OCI-LY1 (cell line): ENCODE data around the gene PROC.

Experiments used
- H2AFZ ChIP-seq: fragments of 200-600 bp; sonication (generic), shearing (Covaris generic); 2 replicates; pipeline ENCODE4 v1.6.0; 2014; ENCODE audit warnings: antibody characterized with exemption, mild to moderate bottlenecking, low read length
- H3F3A ChIP-seq: fragments of 200-600 bp; sonication (generic), shearing (Covaris generic); 2 replicates; pipeline ENCODE4 v1.6.0; 2014; ENCODE audit warnings: mild to moderate bottlenecking, antibody characterized with exemption, low read length, moderate library complexity; ENCODE audit not compliant: insufficient read depth
- H3K27ac ChIP-seq: fragments of 200-600 bp; sonication (generic); 2 replicates; pipeline ENCODE4 v1.5.1; 2014; ENCODE audit warnings: low read length, mixed run types, mild to moderate bottlenecking, low read depth; ENCODE audit not compliant: poor library complexity, severe bottlenecking
- H3K27me3 ChIP-seq: fragments of 200-600 bp; sonication (generic); 2 replicates; pipeline ENCODE4 v1.6.0; 2014; ENCODE audit warnings: antibody characterized with exemption, mild to moderate bottlenecking, low read length, moderate library complexity; ENCODE audit not compliant: insufficient read depth
- H3K36me3 ChIP-seq: fragments of 200-600 bp; sonication (generic); 2 replicates; pipeline ENCODE4 v1.6.1; 2014; ENCODE audit warnings: mild to moderate bottlenecking, antibody characterized with exemption, low read length, moderate library complexity, mixed read lengths; ENCODE audit not compliant: insufficient read depth
- H3K4me1 ChIP-seq: fragments of 200-600 bp; sonication (generic); 2 replicates; pipeline ENCODE4 v1.5.1; 2014; ENCODE audit warnings: mild to moderate bottlenecking, low read length, moderate library complexity; ENCODE audit not compliant: insufficient read depth, severe bottlenecking
- H3K4me2 ChIP-seq: fragments of 200-600 bp; sonication (generic), shearing (Covaris generic); 2 replicates; pipeline ENCODE4 v1.6.1; 2014; ENCODE audit warnings: low read length
- H3K4me3 ChIP-seq: fragments of 200-600 bp; sonication (generic); 2 replicates; pipeline ENCODE4 v1.5.1; 2014; ENCODE audit warnings: low read length, low read depth, mild to moderate bottlenecking, mixed read lengths; ENCODE audit not compliant: poor library complexity, severe bottlenecking
- H3K79me2 ChIP-seq: fragments of 200-600 bp; shearing (Covaris generic); 2 replicates; pipeline ENCODE4 v1.6.1; 2016; ENCODE audit warnings: mixed run types, low read length, mixed read lengths; ENCODE audit not compliant: insufficient read depth
- H3K9ac ChIP-seq: fragments of 200-600 bp; sonication (generic), shearing (Covaris generic); 2 replicates; pipeline ENCODE4 v1.6.1; 2014; ENCODE audit warnings: mild to moderate bottlenecking, low read length, mixed read lengths
- H3K9me2 ChIP-seq: fragments of 200-600 bp; sonication (generic), shearing (Covaris generic); 2 replicates; pipeline ENCODE4 v1.6.1; 2014; ENCODE audit warnings: low read depth, mild to moderate bottlenecking, low read length, mixed read lengths
- H3K9me3 ChIP-seq: fragments of 200-600 bp; shearing (Covaris generic); 2 replicates; pipeline ENCODE4 v1.6.1; 2014; ENCODE audit warnings: low read length, mixed read lengths
- H4K20me1 ChIP-seq: fragments of 200-600 bp; sonication (generic), shearing (Covaris generic); 2 replicates; pipeline ENCODE4 v1.6.0; 2016; ENCODE audit warnings: mild to moderate bottlenecking, low read length; ENCODE audit not compliant: insufficient read depth
- CTCF ChIP-seq: fragments of 200-600 bp; sonication (generic), shearing (Covaris generic); IDR thresholded peaks from 2 replicates; pipeline ENCODE4 v1.5.1; 2017; ENCODE audit warnings: mild to moderate bottlenecking, antibody characterized with exemption, low read length, moderate library complexity, mixed read lengths
- EZH2 ChIP-seq: fragments of 200-600 bp; sonication (generic), shearing (Covaris generic); IDR thresholded peaks from 2 replicates; pipeline ENCODE4 v1.8.0; 2017; ENCODE audit warnings: borderline replicate concordance, mixed run types, mild to moderate bottlenecking, antibody characterized with exemption, low read length, moderate library complexity, mixed read lengths

The PROC gene

GRCh38 chr2:127437056-127437455 is 18.8 kb downstream of the PROC start:
- Histone ChIP-seq H3K4me1 (no peaks in the 10 kb centered on the region), H3K27me3 (no peaks in the 10 kb centered on the region), H3K27ac (no peak overlapping the region), H3K9ac (no peak overlapping the region), H3K4me2 (no peak overlapping the region), H3K79me2 (no peaks in the 10 kb centered on the region), H4K20me1 (no peaks in the 10 kb centered on the region), H3F3A (no peaks in the 10 kb centered on the region), H3K4me3 (no peak overlapping the region), H3K9me2 (no peaks in the 10 kb centered on the region), H3K36me3 (no peaks in the 10 kb centered on the region; the same call in 1 of the 2 replicates), H3K9me3 (0 out of 2 replicates have a peak, but pooled peaks cover 6% of the 10 kb centered on the region), H2AFZ (no peak overlapping the region)
- no peak for TF ChIP-seq EZH2
- TF ChIP-seq CTCF: no peak

DNA sequence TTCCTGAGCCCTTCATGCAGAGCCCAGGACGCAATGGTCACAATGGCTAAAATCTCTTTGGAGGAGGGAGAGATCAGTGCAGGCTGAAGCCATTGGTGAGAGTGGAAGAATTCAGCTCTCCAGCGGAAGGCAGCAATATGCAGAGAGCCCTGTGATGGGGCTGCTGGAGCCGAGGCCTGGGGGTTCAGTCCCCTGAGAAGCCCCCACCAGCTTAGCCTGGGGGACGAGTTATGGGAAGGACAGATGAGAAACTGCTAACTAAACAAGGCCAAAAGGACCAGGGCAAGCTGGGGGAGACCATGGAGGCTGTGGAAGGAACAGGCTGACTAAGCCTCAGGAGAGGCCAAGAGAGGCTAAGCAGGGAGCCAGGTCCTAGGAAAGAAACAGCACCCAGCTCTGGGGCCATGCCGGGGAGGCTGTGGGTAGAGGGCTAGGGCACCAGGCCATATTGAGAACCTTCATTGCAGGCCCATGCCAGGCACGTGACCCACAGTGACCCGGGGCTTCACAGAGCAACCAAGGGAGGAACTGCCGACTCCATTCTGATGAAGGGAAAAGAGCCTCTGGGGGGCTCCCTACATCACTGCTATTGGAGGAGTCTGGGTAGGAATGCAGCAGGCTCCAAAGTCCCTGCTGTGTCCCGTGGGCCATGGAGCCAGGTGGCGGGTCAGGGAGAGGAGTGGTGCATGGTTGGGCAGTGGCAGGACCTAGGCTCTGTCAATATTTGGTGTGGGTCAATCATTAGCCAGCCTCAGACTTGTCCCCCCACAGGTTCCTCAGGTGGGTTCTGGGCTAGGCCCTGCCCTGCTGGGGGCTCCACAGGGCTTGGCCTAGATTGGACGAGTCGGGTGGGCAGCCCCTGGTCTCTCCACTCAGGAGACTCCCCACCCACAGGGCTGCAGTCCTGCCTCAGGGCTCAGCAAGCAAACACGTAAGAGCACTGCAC is 19.8 kb downstream of the PROC start:
- Histone ChIP-seq H3K4me2 (no peak overlapping the region), H3K9me3 (0 out of 2 replicates have a peak, but pooled peaks cover 6% of the 10 kb centered on the region), H4K20me1 (no peaks in the 10 kb centered on the region), H3K4me3 (no peak overlapping the region), H3K9ac (no peak overlapping the region), H3K27me3 (no peaks in the 10 kb centered on the region; the same call in 1 of the 2 replicates), H2AFZ (no peak overlapping the region), H3K36me3 (no peaks in the 10 kb centered on the region; the same call in 1 of the 2 replicates), H3K27ac (no peak overlapping the region), H3K4me1 (no peaks in the 10 kb centered on the region), H3F3A (no peaks in the 10 kb centered on the region), H3K9me2 (no peaks in the 10 kb centered on the region), H3K79me2 (no peaks in the 10 kb centered on the region)
- TF ChIP-seq CTCF (no peak), EZH2 (no peak)

DNA sequence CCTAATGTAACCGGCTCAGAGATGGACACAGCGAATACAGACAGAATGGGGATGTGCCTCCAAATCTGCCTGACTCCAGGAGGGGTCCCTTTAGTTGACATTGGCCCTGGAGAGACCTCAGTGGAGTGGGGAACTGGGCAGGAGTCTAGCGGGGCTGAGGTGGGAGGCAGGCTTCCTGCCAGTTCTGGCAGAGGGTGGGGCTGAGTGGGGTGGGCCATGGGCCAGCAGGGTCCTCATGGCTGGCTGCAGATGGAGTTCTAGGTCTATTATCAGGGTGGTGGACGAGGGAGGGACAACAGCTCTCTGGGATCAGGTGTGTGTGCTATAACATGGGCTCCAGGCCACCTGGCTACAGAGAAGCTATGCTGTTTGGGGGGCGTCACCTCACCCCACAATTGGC is 21.1 kb downstream of the PROC start:
- H3K27me3 ChIP-seq: no peaks in the 10 kb centered on the region; the same call in 1 of the 2 replicates
- H3K9me3 ChIP-seq: 0 out of 2 replicates have a peak, but pooled peaks cover 6% of the 10 kb centered on the region
- H3K9ac ChIP-seq: no peak overlapping the region
- TF ChIP-seq EZH2 (no peak), CTCF (no peak)
- H3F3A ChIP-seq: no peaks in the 10 kb centered on the region
- H2AFZ ChIP-seq: no peak overlapping the region
- H4K20me1 ChIP-seq: no peaks in the 10 kb centered on the region
- H3K27ac ChIP-seq: no peak overlapping the region
- H3K9me2 ChIP-seq: no peaks in the 10 kb centered on the region
- no peak overlapping the region for H3K4me3 ChIP-seq
- no peaks in the 10 kb centered on the region for H3K79me2 ChIP-seq
- no peak overlapping the region for H3K4me2 ChIP-seq
- no peaks in the 10 kb centered on the region; the same call in 1 of the 2 replicates for H3K36me3 ChIP-seq
- no peaks in the 10 kb centered on the region for H3K4me1 ChIP-seq
